Stimulated activated CD8-positive, alpha-beta memory T cell treated with anti-CD3 and anti-CD28 coated beads, Interleukin-4, amount 100 ng/mL, for 48 hours (primary cell): ENCODE results near the gene NDNF.
A peak's percentile ranks its signal among the peaks of the same experiment; 100 is the strongest.

ENCODE experiments used
- DNase-seq: peaks from one replicate; pipeline ENCODE4 v3.0.0-alpha.2; 2020

NDNF gene

GRCh38 chr4:121072224-121073003, at the start of gene NDNF:
TSS of gene NDNF (minus strand) at chr4:121072535. CDS start at chr4:121045837, 26,698 bp downstream.
- DNase-seq: peak; percentile 64

- DNase-seq: no peak
Observed at GRCh38 chr4:121119715-121120114, 47.4 kb upstream of the NDNF start.

GRCh38 chr4:121118344-121118743, 46.0 kb upstream of the NDNF start:
- no peak for DNase-seq

- no peak for DNase-seq
Observed at GRCh38 chr4:121114756-121115155, 42.4 kb upstream of the NDNF start.

- DNase-seq: no peak
Observed at GRCh38 chr4:121112530-121112929, 40.2 kb upstream of the NDNF start.

- DNase-seq: no peak
Observed at GRCh38 chr4:121108557-121108956, 36.2 kb upstream of the NDNF start.

- no peak for DNase-seq
Observed at GRCh38 chr4:121107507-121107906, 35.2 kb upstream of the NDNF start.

- no peak for DNase-seq
Observed at GRCh38 chr4:121100093-121100775, 27.9 kb upstream of the NDNF start.

GRCh38 chr4:121098266-121098665, 25.9 kb upstream of the NDNF start:
- DNase-seq: no peak

GRCh38 chr4:121096629-121097028, 24.3 kb upstream of the NDNF start:
- DNase-seq: no peak

GRCh38 chr4:121096191-121096590, 23.9 kb upstream of the NDNF start:
- no peak for DNase-seq

GRCh38 chr4:121094297-121094966, 22.1 kb upstream of the NDNF start:
- no peak for DNase-seq

- no peak for DNase-seq
Observed at GRCh38 chr4:121093261-121093660, 20.9 kb upstream of the NDNF start.

- no peak for DNase-seq
Observed at GRCh38 chr4:121091941-121092340, 19.6 kb upstream of the NDNF start.

GRCh38 chr4:121088867-121089266, 16.5 kb upstream of the NDNF start:
- DNase-seq: no peak

- DNase-seq: no peak
Observed at GRCh38 chr4:121079376-121079775, 7.0 kb upstream of the NDNF start.

GRCh38 chr4:121077496-121077895, 5.2 kb upstream of the NDNF start:
- DNase-seq: no peak

- DNase-seq: no peak
Observed at GRCh38 chr4:121076416-121076815, 4.1 kb upstream of the NDNF start.

- no peak for DNase-seq
Observed at GRCh38 chr4:121073672-121074381, 1.5 kb upstream of the NDNF start.

- DNase-seq: no peak
Observed at GRCh38 chr4:121073004-121073435, 685 bp upstream of the NDNF start.

GRCh38 chr4:121071640-121072223, 603 bp downstream of the NDNF start:
- no peak for DNase-seq
